Measurements from ENCODE around the gene ANKRD6. TPM values are rescaled to one million over a fixed set of nuclear protein-coding genes. Genes with fewer than 3 reads are reported as not detected.

Gene ANKRD6
- total RNA-seq, 1 donor from 2014 or later = 20.7 TPM

DNA sequence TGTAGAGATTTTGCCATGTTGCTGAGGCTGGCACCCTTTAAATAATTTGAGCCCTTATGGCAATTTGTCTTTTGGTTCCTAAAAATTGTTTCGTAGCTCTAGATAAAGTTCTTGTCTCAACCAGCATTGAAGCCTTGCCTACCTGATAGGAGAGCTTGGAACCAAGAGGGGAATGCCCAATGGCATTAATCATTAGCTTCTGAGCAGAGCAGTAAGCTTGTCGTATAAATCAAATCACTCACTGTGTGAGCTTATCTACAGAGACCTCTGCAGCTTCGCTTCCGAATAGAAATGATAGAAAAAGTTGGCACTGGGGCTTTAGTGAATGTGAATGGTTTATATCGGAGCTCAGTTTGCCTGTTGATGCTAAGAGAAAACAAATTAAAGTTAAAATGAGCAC lies 10.7 kb downstream of the ANKRD6 start:
- H3K4me1 Mint-ChIP-seq = no peaks in the 10 kb centered on the region
- TF ChIP-seq, protein P1, sequence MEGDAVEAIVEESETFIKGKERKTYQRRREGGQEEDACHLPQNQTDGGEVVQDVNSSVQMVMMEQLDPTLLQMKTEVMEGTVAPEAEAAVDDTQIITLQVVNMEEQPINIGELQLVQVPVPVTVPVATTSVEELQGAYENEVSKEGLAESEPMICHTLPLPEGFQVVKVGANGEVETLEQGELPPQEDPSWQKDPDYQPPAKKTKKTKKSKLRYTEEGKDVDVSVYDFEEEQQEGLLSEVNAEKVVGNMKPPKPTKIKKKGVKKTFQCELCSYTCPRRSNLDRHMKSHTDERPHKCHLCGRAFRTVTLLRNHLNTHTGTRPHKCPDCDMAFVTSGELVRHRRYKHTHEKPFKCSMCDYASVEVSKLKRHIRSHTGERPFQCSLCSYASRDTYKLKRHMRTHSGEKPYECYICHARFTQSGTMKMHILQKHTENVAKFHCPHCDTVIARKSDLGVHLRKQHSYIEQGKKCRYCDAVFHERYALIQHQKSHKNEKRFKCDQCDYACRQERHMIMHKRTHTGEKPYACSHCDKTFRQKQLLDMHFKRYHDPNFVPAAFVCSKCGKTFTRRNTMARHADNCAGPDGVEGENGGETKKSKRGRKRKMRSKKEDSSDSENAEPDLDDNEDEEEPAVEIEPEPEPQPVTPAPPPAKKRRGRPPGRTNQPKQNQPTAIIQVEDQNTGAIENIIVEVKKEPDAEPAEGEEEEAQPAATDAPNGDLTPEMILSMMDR (conservative IDR thresholded peaks at IDR 0.05) = no peak
- peaks cover 2% of the 10 kb centered on the region for H3K9me3 Mint-ChIP-seq
- no peak overlapping the region for H3K4me3 Mint-ChIP-seq
- no peaks in the 10 kb centered on the region for H3K36me3 Mint-ChIP-seq (ENCODE audit: low read depth)
- H3K27ac Mint-ChIP-seq (ENCODE audit: unreplicated experiment) = no peak overlapping the region
- DNase-seq (ENCODE audit: low read depth, low spot score) = no peak
- H3K27me3 Mint-ChIP-seq (ENCODE audit: low read depth) = no peaks in the 10 kb centered on the region

DNA sequence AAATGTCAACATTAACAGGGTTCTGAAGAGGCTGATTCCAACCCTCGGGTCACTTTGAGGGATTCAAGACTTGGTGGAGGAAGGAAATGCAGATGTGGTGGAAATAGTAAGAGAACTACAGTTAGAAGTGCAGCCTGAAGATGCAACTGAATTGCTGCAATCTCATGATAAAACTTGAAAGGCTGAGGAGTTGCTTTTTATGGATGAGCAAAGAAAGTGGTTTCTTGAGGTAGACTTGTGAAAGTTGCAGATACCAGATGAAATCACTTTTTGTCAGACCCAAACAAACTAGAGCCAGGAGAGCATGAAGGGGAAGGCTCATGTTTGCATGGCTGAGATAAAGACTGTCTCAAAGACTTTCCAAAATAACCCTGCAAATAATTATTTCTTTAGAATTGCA lies 16.2 kb downstream of the ANKRD6 start:
- Mint-ChIP-seq H3K4me1 (no peaks in the 10 kb centered on the region), H3K4me3 (no peak overlapping the region)
- TF ChIP-seq, protein P1 (conservative IDR thresholded peaks at IDR 0.05) = no peak

DNA sequence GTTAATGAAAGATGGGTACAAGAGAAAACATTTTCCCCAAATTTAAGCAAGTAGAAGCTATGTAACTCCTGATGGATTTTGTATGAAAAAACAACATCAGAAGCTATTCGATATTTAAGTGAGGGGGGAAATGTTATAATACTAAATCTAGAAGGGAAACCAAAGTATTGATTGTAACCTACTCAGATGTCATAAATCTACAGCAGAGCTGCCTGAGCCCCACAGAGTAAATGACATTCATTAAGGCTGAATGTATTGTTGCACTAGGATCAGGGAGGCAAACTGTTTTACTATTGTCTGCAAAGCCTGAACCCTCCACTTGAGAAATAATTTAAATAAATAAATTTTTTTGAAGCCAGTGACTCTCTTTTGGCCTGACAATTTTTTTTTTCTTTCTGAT lies 19.3 kb downstream of the ANKRD6 start:
- H3K4me1 Mint-ChIP-seq = no peaks in the 10 kb centered on the region
- peaks cover 5% of the 10 kb centered on the region for H3K9me3 Mint-ChIP-seq
- DNase-seq (ENCODE audit: low read depth, low spot score) = no peak
- H3K27me3 Mint-ChIP-seq (ENCODE audit: low read depth) = no peaks in the 10 kb centered on the region
- H3K36me3 Mint-ChIP-seq (ENCODE audit: low read depth) = no peaks in the 10 kb centered on the region
- TF ChIP-seq, protein P1 (conservative IDR thresholded peaks at IDR 0.05) = no peak
- no peak overlapping the region for H3K27ac Mint-ChIP-seq (ENCODE audit: unreplicated experiment)
- no peak overlapping the region for H3K4me3 Mint-ChIP-seq

More for the DNA sequence above, 16.2 kb downstream of the ANKRD6 start:
- peaks cover 2% of the 10 kb centered on the region for H3K9me3 Mint-ChIP-seq
- H3K27ac Mint-ChIP-seq (ENCODE audit: unreplicated experiment) = no peak overlapping the region
- H3K27me3 Mint-ChIP-seq (ENCODE audit: low read depth) = no peaks in the 10 kb centered on the region
- DNase-seq (ENCODE audit: low read depth, low spot score) = no peak
- H3K36me3 Mint-ChIP-seq (ENCODE audit: low read depth) = no peaks in the 10 kb centered on the region

DNA sequence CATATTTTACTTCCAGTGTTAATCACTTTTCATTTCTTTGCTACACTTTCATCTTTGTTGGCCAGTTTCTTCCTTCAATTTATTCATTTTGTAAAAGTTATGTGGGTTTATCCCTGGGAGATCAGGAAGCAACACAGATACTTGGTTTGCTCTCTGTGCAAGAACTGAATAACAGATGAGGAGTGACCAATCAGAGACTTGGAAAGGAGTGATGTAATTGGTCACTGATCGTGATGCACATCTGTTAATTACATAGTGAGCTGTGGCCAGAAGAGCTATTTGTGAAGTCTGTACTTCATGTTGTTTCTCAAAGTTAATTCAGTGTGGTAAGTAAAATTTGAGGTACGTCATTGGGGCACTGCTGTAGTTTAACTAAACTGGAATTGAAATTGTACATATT lies 21.3 kb downstream of the ANKRD6 start:
- TF ChIP-seq, protein P1 (conservative IDR thresholded peaks at IDR 0.05) = no peak
- H3K27ac Mint-ChIP-seq (ENCODE audit: unreplicated experiment) = no peak overlapping the region
- no peaks in the 10 kb centered on the region for H3K4me1 Mint-ChIP-seq
- H3K36me3 Mint-ChIP-seq (ENCODE audit: low read depth) = no peaks in the 10 kb centered on the region
- peaks cover 3% of the 10 kb centered on the region for H3K9me3 Mint-ChIP-seq
- no peak for DNase-seq (ENCODE audit: low read depth, low spot score)
- H3K27me3 Mint-ChIP-seq (ENCODE audit: low read depth) = no peaks in the 10 kb centered on the region
- no peak overlapping the region for H3K4me3 Mint-ChIP-seq

DNA sequence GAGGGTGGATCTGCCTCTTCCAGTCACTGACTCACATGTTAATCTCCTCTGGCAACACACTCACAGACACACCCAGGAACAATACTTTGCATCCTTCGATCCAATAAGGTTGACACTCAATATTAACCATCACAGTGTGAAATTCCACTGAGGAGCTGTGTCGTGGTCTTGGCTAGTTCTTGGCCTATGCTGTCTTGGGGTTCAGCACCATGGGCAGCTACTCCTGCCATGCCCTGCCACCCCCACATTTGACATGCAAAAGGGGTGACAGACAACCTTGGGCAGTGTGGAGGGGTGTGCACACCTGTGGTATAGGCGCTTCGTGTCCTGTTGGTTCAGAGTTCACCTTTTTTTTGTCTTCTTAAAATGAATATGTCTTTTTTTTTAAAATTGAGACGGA lies 25.8 kb downstream of the ANKRD6 start:
- H3K9me3 Mint-ChIP-seq = peaks cover 3% of the 10 kb centered on the region
- TF ChIP-seq, protein P1 (conservative IDR thresholded peaks at IDR 0.05) = no peak
- H3K36me3 Mint-ChIP-seq (ENCODE audit: low read depth) = no peaks in the 10 kb centered on the region
- no peaks in the 10 kb centered on the region for H3K27me3 Mint-ChIP-seq (ENCODE audit: low read depth)
- no peak overlapping the region for H3K4me3 Mint-ChIP-seq
- DNase-seq (ENCODE audit: low read depth, low spot score) = no peak
- H3K27ac Mint-ChIP-seq (ENCODE audit: unreplicated experiment) = no peak overlapping the region
- H3K4me1 Mint-ChIP-seq = no peaks in the 10 kb centered on the region

DNA sequence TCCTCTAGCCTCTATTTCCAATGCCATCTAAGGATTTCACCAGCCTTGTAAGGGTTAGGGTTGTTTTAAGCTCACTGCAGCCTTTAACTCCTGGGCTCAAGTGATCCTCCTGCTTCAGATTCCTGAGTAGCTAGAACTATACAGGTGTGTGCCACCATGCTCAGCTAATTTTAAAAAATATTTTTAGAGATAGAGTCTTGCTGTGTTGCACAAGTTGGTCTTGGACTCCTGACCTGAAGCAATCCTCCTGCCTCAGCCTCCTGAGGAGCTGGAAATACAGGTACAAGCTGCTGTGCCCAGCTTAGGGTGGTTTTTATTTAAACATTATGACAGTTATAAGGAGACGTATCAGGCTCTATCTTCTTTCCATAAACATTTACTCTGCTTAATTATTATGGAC lies 26.5 kb downstream of the ANKRD6 start:
- Mint-ChIP-seq H3K27ac (ENCODE audit: unreplicated experiment) (no peak overlapping the region), H3K27me3 (ENCODE audit: low read depth) (no peaks in the 10 kb centered on the region), H3K4me1 (peaks cover 3% of the 10 kb centered on the region), H3K4me3 (no peak overlapping the region), H3K36me3 (ENCODE audit: low read depth) (no peaks in the 10 kb centered on the region), H3K9me3 (peaks cover 3% of the 10 kb centered on the region)
- TF ChIP-seq, protein P1 (conservative IDR thresholded peaks at IDR 0.05) = no peak
- no peak for DNase-seq (ENCODE audit: low read depth, low spot score)
